B cell (primary cell): ENCODE measurements around the gene UQCR11. TPM values are rescaled to one million over a fixed set of nuclear protein-coding genes. Genes with fewer than 3 reads are reported as not detected.

Experiments
- ATAC-seq: fragments of 200-7000 bp; cut with Tn5 transposase; one replicate; pipeline ENCODE4 v1.10.0; 2021; ENCODE audit warnings: low read depth, mild to moderate bottlenecking, moderate number of reproducible peaks, moderate library complexity
- CTCF ChIA-PET: fragments of 350-600 bp; sonication (Branson Sonifier 250); formaldehyde crosslinking; loops from one replicate; lab custom pipeline; 2021; ENCODE audit warnings: antibody characterized with exemption, inconsistent platforms; lab: Charles Lee
- POLR2A ChIA-PET: fragments of 350-600 bp; sonication (Branson Sonifier 250); formaldehyde crosslinking; loops from one replicate; lab custom pipeline; 2021; ENCODE audit warnings: antibody characterized with exemption; lab: Charles Lee
- DNase-seq: peaks from one replicate; pipeline ENCODE4 v3.0.0; 2013
- H2AFZ ChIP-seq: 2 replicates; pipeline ENCODE4 v1.6.1; 2012; ENCODE audit warnings: mild to moderate bottlenecking, low read depth, low read length; ENCODE audit not compliant: insufficient read depth, poor library complexity, severe bottlenecking
- H3K27ac ChIP-seq, 2 donors: 1 replicate in 1 of 2; 2 replicates in 1 of 2; pipeline ENCODE4 v1.5.1; 2012 to 2013; ENCODE audit warnings: low read length in 2 of 2, mild to moderate bottlenecking in 2 of 2, moderate library complexity in 1 of 2
- H3K27me3 ChIP-seq, 4 experiments: fragments of 200-600 bp in 1 of 4; sonication (generic) in 1 of 4; replicated peaks in 1 of 4; 1 replicate in 2 of 4; 2 replicates in 2 of 4; pipeline versions ENCODE4 v1.6.1 to v1.7.0; 2013 to 2016; ENCODE audit warnings: low read length in 3 of 4, mild to moderate bottlenecking in 2 of 4, mixed read lengths in 1 of 4, moderate library complexity in 1 of 4; ENCODE audit not compliant: insufficient read depth in 4 of 4, control insufficient read depth in 3 of 4; ENCODE audit errors: control extremely low read depth in 1 of 4
- H3K36me3 ChIP-seq, 2 experiments: replicated peaks in 1 of 2; 1 replicate in 1 of 2; 2 replicates in 1 of 2; pipeline versions ENCODE4 v1.6.1 to v1.7.1; 2013; ENCODE audit warnings: low read length in 1 of 2; ENCODE audit not compliant: insufficient read depth in 2 of 2, control insufficient read depth in 1 of 2; ENCODE audit errors: control extremely low read depth in 1 of 2, extremely low read depth in 1 of 2
- H3K4me1 ChIP-seq, 2 donors: fragments of 200-600 bp in 1 of 2; sonication (generic) in 1 of 2; 1 replicate in 1 of 2; 2 replicates in 1 of 2; pipeline versions ENCODE4 v1.5.1 to v1.6.1; 2013 to 2017; ENCODE audit warnings: low read length in 2 of 2; ENCODE audit not compliant: control insufficient read depth in 2 of 2, insufficient read depth in 2 of 2
- H3K4me2 ChIP-seq: replicated peaks from 2 replicates; pipeline ENCODE3; 2012; ENCODE audit warnings: mild to moderate bottlenecking, low read depth, low read length; ENCODE audit not compliant: poor library complexity, severe bottlenecking
- H3K4me3 ChIP-seq, 5 experiments: fragments of 200-600 bp in 1 of 5; sonication (generic) in 1 of 5; 1 replicate in 3 of 5; 2 replicates in 2 of 5; pipeline versions ENCODE4 v1.5.1 to v1.7.0; 2011 to 2016; ENCODE audit warnings: low read length in 4 of 5, mild to moderate bottlenecking in 4 of 5, low read depth in 2 of 5, control low read depth in 1 of 5, moderate library complexity in 1 of 5; ENCODE audit not compliant: insufficient read depth in 1 of 5; ENCODE audit errors: control extremely low read depth in 1 of 5, extremely low read depth in 1 of 5
- H3K79me2 ChIP-seq: fragments of 200-600 bp; sonication (generic); one replicate; pipeline ENCODE4 v1.6.0; 2016; ENCODE audit warnings: low read length; ENCODE audit not compliant: control insufficient read depth, insufficient read depth
- H3K9ac ChIP-seq: fragments of 200-600 bp; sonication (generic); 2 replicates; pipeline ENCODE4 v1.6.1; 2017; ENCODE audit warnings: mild to moderate bottlenecking, low read length, moderate library complexity
- H3K9me3 ChIP-seq, 3 donors: one replicate each; pipeline versions ENCODE4 v1.6.1 to v1.7.1; 2013; ENCODE audit warnings: low read length in 2 of 3; ENCODE audit not compliant: control insufficient read depth in 2 of 3, insufficient read depth in 1 of 3; ENCODE audit errors: control extremely low read depth in 1 of 3
- H4K20me1 ChIP-seq: 2 replicates; pipeline ENCODE4 v1.6.0; 2012; ENCODE audit warnings: mild to moderate bottlenecking, low read length; ENCODE audit not compliant: insufficient read depth, control insufficient read depth, poor library complexity, severe bottlenecking
- H3K27ac Mint-ChIP-seq: one replicate; pipeline ENCODE4 v1.8.0; 2021; ENCODE audit warnings: mixed read lengths
- H3K27me3 Mint-ChIP-seq: one replicate; pipeline ENCODE4 v1.8.0; 2021; ENCODE audit warnings: mixed read lengths
- H3K4me1 Mint-ChIP-seq: one replicate; pipeline ENCODE4 v1.8.0; 2021; ENCODE audit warnings: mixed read lengths
- H3K4me3 Mint-ChIP-seq: one replicate; pipeline ENCODE4 v1.8.0; 2021; ENCODE audit warnings: mixed read lengths
- H3K9me3 Mint-ChIP-seq: one replicate; pipeline ENCODE4 v1.8.0; 2022; ENCODE audit warnings: mixed read lengths; ENCODE audit not compliant: insufficient read depth
- EZH2 ChIP-seq: IDR thresholded peaks from 2 replicates; pipeline ENCODE4 v1.6.1; 2012; ENCODE audit warnings: borderline replicate concordance, low read depth, mild to moderate bottlenecking, moderate library complexity, low read length; ENCODE audit not compliant: insufficient read depth, poor library complexity, severe bottlenecking
- WGBS: methylation state at CpG from one replicate; pipeline ENCODE4 v1.1.5; 2013; ENCODE audit warnings: missing lambda C conversion rate; ENCODE audit not compliant: insufficient coverage; 5-methylcytosine and 5-hydroxymethylcytosine counted together
- intact Hi-C: fragments of 100-400 bp; cut with micrococcal nuclease; formaldehyde crosslinking; loops from one replicate; pipeline ENCODE4 v1.10.0; 2022
- polyA plus RNA-seq: library from polyadenylated mRNA; depleted of rRNA; stranded (reverse); fragments of >200 nt; gene quantifications from 2 replicates; pipeline ENCODE4 v1.2.3, GENCODE V29; 2012
- total RNA-seq, 2 donors: library from RNA; stranded (reverse); fragments of 120-200 nt in 1 of 2; gene quantifications; 1 replicate in 1 of 2; 2 replicates in 1 of 2; pipeline versions ENCODE4 v1.2.3 to v1.2.4, GENCODE V29; 2013 to 2022
- TF ChIP-seq, protein P1 (sequence below): fragments of 200-600 bp; IDR thresholded peaks from one replicate; pipeline ENCODE4 v1.8.0; 2022; ENCODE audit warnings: antibody characterized with exemption, mild to moderate bottlenecking

UQCR11 gene
- total and polyA plus RNA-seq, 2 donors (not counting 1 experiment from before 2014, with no cell fraction given): 59.5 to 66.8 TPM

DNA sequence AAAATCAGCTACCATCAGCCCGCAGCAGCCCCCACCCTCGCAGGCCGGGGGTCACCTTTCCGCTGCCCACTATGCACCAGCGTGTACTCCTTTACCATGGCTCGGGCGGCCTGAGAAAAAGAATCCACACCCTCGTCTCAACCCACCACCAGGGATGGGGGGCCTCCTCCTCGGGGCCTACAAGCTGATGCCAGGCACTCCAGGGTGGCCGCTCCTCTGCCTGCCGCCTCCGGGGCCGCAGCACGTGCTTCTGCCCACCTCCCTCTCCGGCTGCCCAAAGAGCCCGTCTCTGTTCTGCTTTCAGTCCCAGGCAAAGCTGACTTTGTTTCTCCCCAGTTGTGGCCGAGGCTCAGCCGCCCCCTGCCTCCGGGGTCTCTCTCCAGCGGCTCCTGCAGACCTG lies 26.0 kb downstream of the UQCR11 start:
- POLR2A ChIA-PET: no interaction called here
- H3K4me1 ChIP-seq: no peaks in the 10 kb centered on the region
- TF ChIP-seq EZH2: no peak
- TF ChIP-seq, protein P1, sequence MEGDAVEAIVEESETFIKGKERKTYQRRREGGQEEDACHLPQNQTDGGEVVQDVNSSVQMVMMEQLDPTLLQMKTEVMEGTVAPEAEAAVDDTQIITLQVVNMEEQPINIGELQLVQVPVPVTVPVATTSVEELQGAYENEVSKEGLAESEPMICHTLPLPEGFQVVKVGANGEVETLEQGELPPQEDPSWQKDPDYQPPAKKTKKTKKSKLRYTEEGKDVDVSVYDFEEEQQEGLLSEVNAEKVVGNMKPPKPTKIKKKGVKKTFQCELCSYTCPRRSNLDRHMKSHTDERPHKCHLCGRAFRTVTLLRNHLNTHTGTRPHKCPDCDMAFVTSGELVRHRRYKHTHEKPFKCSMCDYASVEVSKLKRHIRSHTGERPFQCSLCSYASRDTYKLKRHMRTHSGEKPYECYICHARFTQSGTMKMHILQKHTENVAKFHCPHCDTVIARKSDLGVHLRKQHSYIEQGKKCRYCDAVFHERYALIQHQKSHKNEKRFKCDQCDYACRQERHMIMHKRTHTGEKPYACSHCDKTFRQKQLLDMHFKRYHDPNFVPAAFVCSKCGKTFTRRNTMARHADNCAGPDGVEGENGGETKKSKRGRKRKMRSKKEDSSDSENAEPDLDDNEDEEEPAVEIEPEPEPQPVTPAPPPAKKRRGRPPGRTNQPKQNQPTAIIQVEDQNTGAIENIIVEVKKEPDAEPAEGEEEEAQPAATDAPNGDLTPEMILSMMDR: no peak
- peaks cover 28% of the 10 kb centered on the region for H4K20me1 ChIP-seq
- peaks cover 0 to 57% of the 10 kb centered on the region in 2 experiments for H3K36me3 ChIP-seq
- H3K4me1 Mint-ChIP-seq: no peaks in the 10 kb centered on the region
- H3K4me3 ChIP-seq: no peak overlapping the region
- H2AFZ ChIP-seq: no peak overlapping the region
- 97% methylated on average over 20 of the region's 20 CpGs for WGBS
- ATAC-seq: no peak
- H3K9ac ChIP-seq: no peak overlapping the region
- no peak overlapping the region for H3K4me3 Mint-ChIP-seq
- H3K9me3 ChIP-seq: no peaks in the 10 kb centered on the region
- peaks cover 39% of the 10 kb centered on the region for H3K79me2 ChIP-seq
- intact Hi-C loops: no loop called here
- no peak overlapping the region for H3K27ac Mint-ChIP-seq
- CTCF ChIA-PET: no interaction called here
- no peak for DNase-seq
- no peak overlapping the region for H3K27ac ChIP-seq
- no peaks in the 10 kb centered on the region for H3K9me3 Mint-ChIP-seq
- no peaks in the 10 kb centered on the region for H3K27me3 ChIP-seq
- no peak overlapping the region for H3K4me2 ChIP-seq
- no peaks in the 10 kb centered on the region for H3K27me3 Mint-ChIP-seq

DNA sequence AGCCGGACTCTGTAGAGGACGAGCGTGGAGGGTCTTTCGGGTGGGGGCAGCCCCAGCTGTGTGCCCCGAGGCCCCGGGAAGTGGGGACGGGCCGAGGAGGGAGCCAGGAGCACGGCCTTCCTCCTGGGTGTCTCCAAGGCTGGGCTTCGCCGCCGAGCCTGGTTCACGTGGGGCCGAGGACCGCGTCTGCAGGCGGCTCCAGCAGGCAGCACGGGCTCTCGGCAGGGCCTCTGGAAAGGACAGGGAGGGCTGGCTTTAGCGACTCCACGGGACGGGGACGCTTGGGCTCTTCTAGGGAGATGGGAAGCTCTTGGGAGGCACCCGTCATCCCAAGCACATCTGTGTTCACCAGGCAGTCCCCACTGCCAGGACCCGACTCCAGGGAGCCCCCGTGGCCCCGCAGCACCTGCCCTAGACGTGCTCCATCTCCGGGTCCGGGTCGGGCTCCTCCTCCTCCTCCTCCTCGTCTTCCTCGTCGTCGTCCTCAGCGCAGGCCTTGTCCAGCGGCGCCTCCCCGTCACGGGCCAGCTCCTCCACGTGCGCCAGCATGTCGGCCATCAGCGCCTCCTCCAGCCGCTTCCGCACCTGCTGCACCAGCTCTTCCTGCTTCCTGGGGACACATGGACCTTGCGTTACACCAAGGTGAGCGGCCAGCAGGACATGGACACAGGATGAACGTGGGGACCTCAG lies 27.2 kb downstream of the UQCR11 start:
- TF ChIP-seq, protein P1: no peak
- TF ChIP-seq EZH2: no peak

More for the DNA sequence above, 27.2 kb downstream of the UQCR11 start:
- Histone ChIP-seq H3K9ac (no peak overlapping the region), H3K4me3 (no peak overlapping the region), H3K4me1 (no peaks in the 10 kb centered on the region), H3K9me3 (no peaks in the 10 kb centered on the region), H3K79me2 (peaks cover 27% of the 10 kb centered on the region), H3K27me3 (no peaks in the 10 kb centered on the region), H3K36me3 (peaks cover 0 to 50% of the 10 kb centered on the region in 2 experiments), H4K20me1 (peaks cover 22% of the 10 kb centered on the region), H3K27ac (no peak overlapping the region), H2AFZ (no peak overlapping the region), H3K4me2 (no peak overlapping the region)
- Mint-ChIP-seq H3K9me3 (no peaks in the 10 kb centered on the region), H3K27ac (no peak overlapping the region), H3K27me3 (no peaks in the 10 kb centered on the region), H3K4me3 (no peak overlapping the region), H3K4me1 (no peaks in the 10 kb centered on the region)
- 94% methylated on average over 49 of the region's 49 CpGs for WGBS
- no peak for DNase-seq
- CTCF ChIA-PET: interaction anchor here (0.9 kb wide), 1 partner anchor 94 kb away, joined by 4 read pairs; no protein-coding TSS in a partner anchor
- POLR2A ChIA-PET: interaction anchor here (0.6 kb wide), 1 partner anchor 138 kb away, joined by 3 read pairs; no protein-coding TSS in a partner anchor
- ATAC-seq: no peak
- intact Hi-C loops: no loop called here
